CD4-positive, alpha-beta T cell treated with Interleukin-1 beta for 1 hour (primary cell): ENCODE results near the gene HGF.

ENCODE experiments used
- DNase-seq, 2 donors: peaks; one replicate each; pipeline ENCODE4 v3.0.0-alpha.2; 2020 to 2022

Gene HGF

GRCh38 chr7:81680120-81680519 lies 89.7 kb downstream of the HGF start:
- DNase-seq: no peak

- DNase-seq: no peak
Observed at GRCh38 chr7:81676813-81677212, 93.0 kb downstream of the HGF start.

GRCh38 chr7:81676105-81676811 lies 93.6 kb downstream of the HGF start:
- DNase-seq: no peak

- no peak for DNase-seq
Observed at GRCh38 chr7:81674431-81674830, 95.4 kb downstream of the HGF start.

GRCh38 chr7:81672872-81673271 lies 97.0 kb downstream of the HGF start:
- DNase-seq: no peak

- no peak for DNase-seq
Observed at GRCh38 chr7:81669476-81670105, 100.3 kb downstream of the HGF start.

- DNase-seq: no peak
Observed at GRCh38 chr7:81666209-81666608, 103.6 kb downstream of the HGF start.

- no peak for DNase-seq
Observed at GRCh38 chr7:81665236-81665635, 104.6 kb downstream of the HGF start.

- DNase-seq: no peak
Observed at GRCh38 chr7:81664304-81664703, 105.5 kb downstream of the HGF start.

- DNase-seq: no peak
Observed at GRCh38 chr7:81662531-81662930, 107.3 kb downstream of the HGF start.

- no peak for DNase-seq
Observed at GRCh38 chr7:81659697-81660395, 110.0 kb downstream of the HGF start.

- no peak for DNase-seq
Observed at GRCh38 chr7:81657551-81657950, 112.3 kb downstream of the HGF start.

GRCh38 chr7:81655271-81655670 lies 114.6 kb downstream of the HGF start:
- no peak for DNase-seq

GRCh38 chr7:81652225-81652624 lies 117.6 kb downstream of the HGF start:
- no peak for DNase-seq
